H1 (cell line): ENCODE measurements around the gene OPCML. TPM values are rescaled to one million over a fixed set of nuclear protein-coding genes. Genes with fewer than 3 reads are reported as not detected.

Experiments
- CTCF ChIA-PET: fragments of 300-600 bp; sonication (Branson Sonifier 250); formaldehyde crosslinking; loops from one replicate; lab custom pipeline; 2021; ENCODE audit not compliant: partially characterized antibody; lab: Charles Lee
- POLR2A ChIA-PET: fragments of 300-600 bp; sonication (Branson Sonifier 250); formaldehyde crosslinking; loops from one replicate; lab custom pipeline; 2021; ENCODE audit warnings: inconsistent platforms; ENCODE audit not compliant: partially characterized antibody; lab: Charles Lee
- DNase-seq, 2 experiments: peaks; one replicate each; pipeline versions ENCODE4 v3.0.0 to v3.0.0-alpha.2; 2010 to 2022; ENCODE audit warnings: low spot score in 2 of 2, low read depth in 1 of 2, mixed read lengths in 1 of 2
- FAIRE-seq: peaks from 2 replicates; lab custom pipeline; 2011; peaks lifted over from hg19 to GRCh38; lab: Jason Lieb, UNC
- H2AFZ ChIP-seq: 2 replicates; pipeline ENCODE4 v1.8.1; 2012; ENCODE audit warnings: low read length, inconsistent platforms
- H2AK5ac ChIP-seq: 2 replicates; pipeline ENCODE4 v1.6.1; 2013; ENCODE audit warnings: low read depth, low read length
- H2BK120ac ChIP-seq: replicated peaks from 2 replicates; pipeline ENCODE3; 2013; ENCODE audit warnings: low read depth, low read length, inconsistent platforms
- H2BK12ac ChIP-seq: 2 replicates; pipeline ENCODE4 v1.6.1; 2013; ENCODE audit warnings: low read depth, low read length
- H2BK15ac ChIP-seq: 2 replicates; pipeline ENCODE4 v1.6.1; 2013; ENCODE audit warnings: low read length
- H2BK20ac ChIP-seq: 2 replicates; pipeline ENCODE4 v1.6.1; 2013; ENCODE audit warnings: low read length
- H2BK5ac ChIP-seq: 2 replicates; pipeline ENCODE4 v1.6.1; 2013; ENCODE audit warnings: low read depth, low read length
- H3K14ac ChIP-seq: 2 replicates; pipeline ENCODE4 v1.6.1; 2013; ENCODE audit warnings: inconsistent platforms; ENCODE audit not compliant: insufficient read length
- H3K18ac ChIP-seq: 2 replicates; pipeline ENCODE4 v1.6.1; 2013; ENCODE audit warnings: low read length; ENCODE audit errors: extremely low read depth
- H3K23ac ChIP-seq: 2 replicates; pipeline ENCODE4 v1.6.1; 2013; ENCODE audit warnings: inconsistent platforms; ENCODE audit not compliant: insufficient read length
- H3K23me2 ChIP-seq: 2 replicates; pipeline ENCODE4 v1.6.1; 2013; ENCODE audit warnings: low read depth, low read length
- H3K27ac ChIP-seq: 2 replicates; pipeline ENCODE4 v1.6.1; 2011; ENCODE audit warnings: low read depth, low read length, inconsistent platforms
- H3K27me3 ChIP-seq, 4 experiments: replicated peaks in 1 of 4; 1 replicate in 1 of 4; 2 replicates in 3 of 4; pipeline versions ENCODE4 v1.6.1 to v1.8.1; 2011 to 2013; ENCODE audit warnings: low read length in 3 of 4, mild to moderate bottlenecking in 3 of 4, inconsistent platforms in 2 of 4, mixed read lengths in 2 of 4, moderate library complexity in 1 of 4; ENCODE audit not compliant: control insufficient read depth in 3 of 4, insufficient read depth in 3 of 4; ENCODE audit errors: extremely low read depth in 1 of 4
- H3K36me3 ChIP-seq, 4 experiments: 2 replicates each; pipeline versions ENCODE4 v1.6.1 to v1.8.1; 2011 to 2013; ENCODE audit warnings: mild to moderate bottlenecking in 4 of 4, low read length in 3 of 4, moderate library complexity in 2 of 4, control low read depth in 1 of 4, inconsistent platforms in 1 of 4; ENCODE audit not compliant: insufficient read depth in 4 of 4, control insufficient read depth in 2 of 4
- H3K4ac ChIP-seq: replicated peaks from 2 replicates; pipeline ENCODE3; 2013; ENCODE audit warnings: low read length, low read depth, mixed read lengths, inconsistent platforms; ENCODE audit not compliant: insufficient read length
- H3K4me1 ChIP-seq, 4 experiments: replicated peaks in 1 of 4; 1 replicate in 1 of 4; 2 replicates in 3 of 4; pipeline versions ENCODE4 v1.6.1 to v1.8.1; 2011 to 2013; ENCODE audit warnings: low read length in 3 of 4, inconsistent platforms in 2 of 4, mixed read lengths in 1 of 4; ENCODE audit not compliant: insufficient read depth in 4 of 4, control insufficient read depth in 3 of 4
- H3K4me2 ChIP-seq, 2 experiments: 2 replicates each; pipeline versions ENCODE4 v1.6.1 to v1.8.1; 2011 to 2013; ENCODE audit warnings: low read depth in 2 of 2, low read length in 2 of 2, control low read depth in 1 of 2, inconsistent platforms in 1 of 2, mild to moderate bottlenecking in 1 of 2; ENCODE audit not compliant: insufficient read depth in 1 of 2
- H3K4me3 ChIP-seq, 4 experiments: fragments of 200-600, 300-600 bp in 1 of 4; sonication (generic), shearing (Covaris generic), sonication (Bioruptor Twin) in 1 of 4; 2 replicates each; pipeline versions ENCODE4 v1.5.1 to v1.8.1; 2011 to 2016; ENCODE audit warnings: low read length in 4 of 4, low read depth in 3 of 4, control low read depth in 2 of 4, inconsistent platforms in 2 of 4, mild to moderate bottlenecking in 2 of 4, mixed read lengths in 1 of 4, moderate library complexity in 1 of 4; ENCODE audit not compliant: insufficient read depth in 2 of 4; ENCODE audit errors: extremely low read depth in 1 of 4
- H3K56ac ChIP-seq: replicated peaks from 2 replicates; pipeline ENCODE3; 2013; ENCODE audit warnings: low read depth, mild to moderate bottlenecking, mixed read lengths, low read length, inconsistent platforms; ENCODE audit not compliant: insufficient read length
- H3K79me1 ChIP-seq: 2 replicates; pipeline ENCODE4 v1.6.1; 2013; ENCODE audit warnings: low read depth, low read length, control low read depth
- H3K79me2 ChIP-seq, 2 experiments: 2 replicates each; pipeline versions ENCODE4 v1.6.1 to v1.8.1; 2012 to 2013; ENCODE audit warnings: low read length in 2 of 2, mild to moderate bottlenecking in 2 of 2, inconsistent platforms in 1 of 2; ENCODE audit not compliant: insufficient read depth in 2 of 2, control insufficient read depth in 1 of 2
- H3K9ac ChIP-seq, 4 experiments: replicated peaks in 1 of 4; 1 replicate in 1 of 4; 2 replicates in 3 of 4; pipeline versions ENCODE4 v1.6.1 to v1.8.1; 2011 to 2013; ENCODE audit warnings: low read depth in 3 of 4, low read length in 3 of 4, control low read depth in 2 of 4, mild to moderate bottlenecking in 2 of 4, moderate library complexity in 2 of 4, inconsistent platforms in 1 of 4; ENCODE audit errors: extremely low read depth in 1 of 4
- H3K9me3 ChIP-seq, 2 experiments: 2 replicates each; pipeline versions ENCODE4 v1.6.1 to v1.8.1; 2012 to 2013; ENCODE audit warnings: mild to moderate bottlenecking in 2 of 2, moderate library complexity in 2 of 2, control low read depth in 1 of 2, inconsistent platforms in 1 of 2, low read depth in 1 of 2, low read length in 1 of 2, mixed read lengths in 1 of 2; ENCODE audit not compliant: insufficient read depth in 2 of 2
- H4K20me1 ChIP-seq, 2 experiments: replicated peaks in 1 of 2; 2 replicates each; pipeline versions ENCODE3 to v1.8.1; 2011 to 2013; ENCODE audit warnings: inconsistent platforms in 2 of 2, low read length in 2 of 2, mild to moderate bottlenecking in 1 of 2; ENCODE audit not compliant: insufficient read depth in 2 of 2, control insufficient read depth in 1 of 2
- H4K5ac ChIP-seq: 2 replicates; pipeline ENCODE4 v1.6.1; 2013; ENCODE audit warnings: low read length, low read depth, mixed read lengths, inconsistent platforms; ENCODE audit not compliant: insufficient read length
- H4K8ac ChIP-seq: 2 replicates; pipeline ENCODE4 v1.8.0; 2013; ENCODE audit warnings: mild to moderate bottlenecking, moderate library complexity, low read length, inconsistent platforms; ENCODE audit not compliant: insufficient read depth; ENCODE audit errors: extremely low read depth
- H4K91ac ChIP-seq: replicated peaks from 2 replicates; pipeline ENCODE3; 2013; ENCODE audit warnings: low read length, mixed read lengths, inconsistent platforms; ENCODE audit not compliant: insufficient read length
- ASH2L ChIP-seq: fragments of 200-600, 300-600 bp; sonication (generic); IDR thresholded peaks from one replicate; pipeline ENCODE4 v1.7.1; 2017; ENCODE audit warnings: low read length
- BRCA1 ChIP-seq: IDR thresholded peaks from 2 replicates; pipeline ENCODE4 v1.6.1; 2012; ENCODE audit warnings: low read depth, low read length, improper control_type of control experiment
- CBX5 ChIP-seq: fragments of 300-800, 300-1000 bp; sonication (generic); IDR thresholded peaks from 2 replicates; pipeline ENCODE4 v1.7.1; 2016; ENCODE audit warnings: antibody characterized with exemption, low read length, low read depth
- EZH2 ChIP-seq: fragments of 200-600 bp; sonication (generic); IDR thresholded peaks from 2 replicates; pipeline ENCODE4 v1.7.1; 2012; ENCODE audit warnings: low read depth, mild to moderate bottlenecking, moderate library complexity, low read length, inconsistent platforms; ENCODE audit not compliant: severe bottlenecking
- HDAC6 ChIP-seq: IDR thresholded peaks from one replicate; pipeline ENCODE4 v1.7.1; 2012; ENCODE audit warnings: low read depth, mild to moderate bottlenecking, inconsistent platforms, low read length, moderate library complexity
- KDM4A ChIP-seq: IDR thresholded peaks from one replicate; pipeline ENCODE4 v1.7.1; 2012; ENCODE audit warnings: low read depth, mild to moderate bottlenecking, moderate library complexity, low read length, inconsistent platforms; ENCODE audit not compliant: severe bottlenecking
- RAD21 ChIP-seq, 2 experiments: IDR thresholded peaks in 1 of 2; conservative IDR thresholded peaks in 1 of 2; 2 replicates each; pipeline ENCODE4 v1.6.1; 2011; ENCODE audit warnings: low read depth in 2 of 2, low read length in 2 of 2, improper control_type of control experiment in 1 of 2, inconsistent platforms in 1 of 2, mild to moderate bottlenecking in 1 of 2, moderate library complexity in 1 of 2
- TAF7 ChIP-seq: optimal IDR thresholded peaks from 2 replicates; pipeline ENCODE3; 2011; ENCODE audit warnings: low read depth, mild to moderate bottlenecking, inconsistent platforms, low read length, moderate library complexity, borderline replicate concordance
- TBP ChIP-seq: IDR thresholded peaks from 2 replicates; pipeline ENCODE4 v1.6.1; 2011; ENCODE audit warnings: low read depth, low read length, improper control_type of control experiment
- WGBS, 2 experiments: shearing (Covaris generic) in 1 of 2; methylation state at CpG; one replicate each; pipeline versions ENCODE4 v1.1.6 to v1.1.7; 2013 to 2015; ENCODE audit warnings: low lambda C conversion rate in 2 of 2, mixed read lengths in 2 of 2, inconsistent platforms in 1 of 2, low coverage in 1 of 2, missing lambda C conversion rate in 1 of 2; ENCODE audit not compliant: insufficient replicate concordance in 2 of 2, insufficient coverage in 1 of 2, insufficient read length in 1 of 2; ENCODE audit errors: extremely low coverage in 1 of 2, missing lambda C conversion rate in 1 of 2; 5-methylcytosine and 5-hydroxymethylcytosine counted together
- polyA plus RNA-seq, 7 experiments: library from polyadenylated mRNA; depleted of rRNA in 3 of 7; stranded (reverse) in 5 of 7; unstranded in 2 of 7; fragments of >200 nt in 5 of 7; fragments of 200-250 nt in 2 of 7; gene quantifications; 1 replicate in 5 of 7; 2 replicates in 1 of 7; 4 replicates in 1 of 7; pipeline versions ENCODE4 v1.2.1 to v1.2.3, GENCODE V29; 2011 to 2013; ENCODE audit warnings: missing spikeins in 2 of 7, mixed read lengths in 2 of 7
- total RNA-seq: library from RNA; stranded (reverse); fragmentation: NEBNext Ultra II Directional; extraction: Animal tissue kit (Norgen Biotek cat#: 25700); gene quantifications from 2 replicates; pipeline ENCODE4 v1.2.1, GENCODE V29; 2021
- TF ChIP-seq, protein P1 (sequence below): IDR thresholded peaks from 2 replicates; pipeline ENCODE4 v1.6.1; 2012; ENCODE audit warnings: low read length, inconsistent platforms

Gene OPCML
- total and polyA plus RNA-seq, 2 of the 8 experiments (the other 6 are each of a cell fraction or from before 2014, with no cell fraction given), result 2.3 to 3.1 TPM

GRCh38 chr11:133524488-133524887 is 7.8 kb downstream of the OPCML start:
- Histone ChIP-seq H2BK5ac (no peak overlapping the region), H4K20me1 (no peaks in the 10 kb centered on the region), H4K8ac (no peak overlapping the region), H3K27me3 (peaks cover 0 to 3% (median 0%) of the 10 kb centered on the region in 4 experiments; a peak in 2 of 7 replicates), H3K36me3 (no peaks in the 10 kb centered on the region; a peak in 1 of 8 replicates), H2BK15ac (no peak overlapping the region), H3K18ac (no peak overlapping the region), H4K91ac (no peak overlapping the region), H3K79me2 (0 out of 4 replicates have a peak, but pooled peaks cover 0 to 3% of the 10 kb centered on the region in 2 experiments), H3K79me1 (no peaks in the 10 kb centered on the region; the same call in 1 of the 2 replicates), H3K9me3 (no peaks in the 10 kb centered on the region), H3K23me2 (no peaks in the 10 kb centered on the region), H3K4me2 (no peak overlapping the region), H3K27ac (no peak overlapping the region), H2BK120ac (no peak overlapping the region), H3K4me3 (no peak overlapping the region), H3K23ac (no peak overlapping the region), H3K4ac (no peak overlapping the region), H2AK5ac (no peak overlapping the region), H3K4me1 (peaks cover 3 to 7% (median 5%) of the 10 kb centered on the region in 4 experiments; a peak in 5 of 7 replicates), H2BK20ac (no peak overlapping the region), H3K56ac (no peak overlapping the region), H3K9ac (no peak overlapping the region), H2BK12ac (no peak overlapping the region), H2AFZ (no peak overlapping the region), H3K14ac (no peak overlapping the region), H4K5ac (no peak overlapping the region)
- WGBS, 2 experiments, result 88% methylated on average over 8 of the region's 8 CpGs; no CpG with 5 or more reads in 1 of the 2 experiments
- ChIA-PET CTCF (interaction anchor here (1.2 kb wide), 2 partner anchors 50 to 95 kb away, joined by 3 to 4 read pairs; no protein-coding TSS in a partner anchor), POLR2A (interaction anchor here (1.4 to 1.5 kb wide), 2 partner anchors 15 to 21 kb away, joined by 3 to 4 read pairs; no protein-coding TSS in a partner anchor)
- DNase-seq, result no peak
- TF ChIP-seq RAD21 (IDR thresholded peaks at IDR 0.05 in 1 of 2, conservative IDR thresholded peaks at IDR 0.05 in 1 of 2; ENCODE audit: low read depth in 2 of 2, low read length in 2 of 2) (no peak), HDAC6 (no peak), KDM4A (no peak), TAF7 (no peak), EZH2 (no peak), CBX5 (no peak), TBP (no peak), BRCA1 (no peak), ASH2L (no peak)
- TF ChIP-seq, protein P1, sequence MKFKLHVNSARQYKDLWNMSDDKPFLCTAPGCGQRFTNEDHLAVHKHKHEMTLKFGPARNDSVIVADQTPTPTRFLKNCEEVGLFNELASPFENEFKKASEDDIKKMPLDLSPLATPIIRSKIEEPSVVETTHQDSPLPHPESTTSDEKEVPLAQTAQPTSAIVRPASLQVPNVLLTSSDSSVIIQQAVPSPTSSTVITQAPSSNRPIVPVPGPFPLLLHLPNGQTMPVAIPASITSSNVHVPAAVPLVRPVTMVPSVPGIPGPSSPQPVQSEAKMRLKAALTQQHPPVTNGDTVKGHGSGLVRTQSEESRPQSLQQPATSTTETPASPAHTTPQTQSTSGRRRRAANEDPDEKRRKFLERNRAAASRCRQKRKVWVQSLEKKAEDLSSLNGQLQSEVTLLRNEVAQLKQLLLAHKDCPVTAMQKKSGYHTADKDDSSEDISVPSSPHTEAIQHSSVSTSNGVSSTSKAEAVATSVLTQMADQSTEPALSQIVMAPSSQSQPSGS, result no peak
- no peak for FAIRE-seq
